Measurements from ENCODE around the gene MTCP1. TPM values are rescaled to one million over a fixed set of nuclear protein-coding genes. Genes with fewer than 3 reads are reported as not detected.

Gene MTCP1
- total and polyA plus RNA-seq, 9 of the 15 experiments (the other 6 are each of a cell fraction or from before 2014, with no cell fraction given) = 12.7 to 28.0 (median 22.9) TPM

DNA sequence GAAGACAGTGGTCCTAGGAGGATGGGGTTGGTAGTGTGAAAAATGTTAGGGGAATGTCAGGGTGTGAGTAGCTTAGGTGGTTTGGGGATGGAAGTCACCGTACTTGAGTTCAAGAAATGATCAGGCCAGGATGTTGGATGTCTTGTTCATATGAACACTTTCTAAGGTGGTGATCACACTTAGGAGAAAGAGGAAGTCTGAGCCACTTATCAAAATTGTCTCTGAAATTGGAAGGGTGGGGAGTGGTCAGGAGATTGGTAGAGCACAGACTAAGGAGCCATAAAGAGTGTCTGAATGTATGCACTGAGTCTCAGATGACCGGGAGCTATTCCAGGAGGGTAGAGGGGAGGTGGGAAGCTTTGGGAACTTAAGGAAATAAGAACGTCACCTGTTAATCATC lies 17.3 kb downstream of the MTCP1 start:
- H3K79me2 ChIP-seq (ENCODE audit: control insufficient read depth, insufficient read depth, low read length) = peaks cover 11% of the 10 kb centered on the region; the same call in 1 of the 3 replicates
- no peaks in the 10 kb centered on the region for H4K20me1 ChIP-seq (replicated peaks; ENCODE audit: control insufficient read depth, insufficient read depth, low read length)
- 63% methylated on average over 1 of the region's 3 CpGs for WGBS (ENCODE audit: insufficient coverage, low coverage, missing lambda C conversion rate)
- intact Hi-C loops (cut with micrococcal nuclease) (no loop called here), in situ Hi-C loops (cut with MboI) (no loop called here)
- FAIRE-seq (no peak), ATAC-seq (no peak), DNase-seq (ENCODE audit: extremely low read depth in 1 of 4, low spot score in 3 of 4) (no peak)
- H3K4me2 ChIP-seq (ENCODE audit: insufficient read depth, low read length) = no peak overlapping the region
- ChIA-PET POLR2A (no interaction called here), CTCF (ENCODE audit: low intra/inter-chr PET ratio) (no interaction called here)
- no TSS peak for BruUV-seq (replicated peaks)
- peaks cover 0 to 9% of the 10 kb centered on the region in 2 experiments; a peak in 3 of 5 replicates for H3K4me1 ChIP-seq (replicated peaks in 1 of 2; ENCODE audit: control insufficient read depth in 2 of 2, insufficient read depth in 2 of 2, low read length in 2 of 2)
- H3K36me3 ChIP-seq (ENCODE audit: control insufficient read depth, insufficient read depth, low read length) = peaks cover 46% of the 10 kb centered on the region; the same call in 2 of the 3 replicates
- H3K27me3 ChIP-seq (ENCODE audit: control insufficient read depth in 2 of 2, insufficient read depth in 2 of 2, low read length in 2 of 2) = no peaks in the 10 kb centered on the region
- H3K27ac ChIP-seq (ENCODE audit: extremely low read depth, low read depth, low read length) = no peak overlapping the region
- no peak overlapping the region for H3K4me3 ChIP-seq
- H3K9ac ChIP-seq (ENCODE audit: insufficient read depth in 1 of 2, low read depth in 2 of 2, low read length in 2 of 2) = no peak overlapping the region
- H3K9me3 ChIP-seq (replicated peaks; ENCODE audit: control insufficient read depth, insufficient read depth, low read depth, low read length) = no peaks in the 10 kb centered on the region
- TF ChIP-seq FOXJ3 (CRISPR knock-in tag; IDR thresholded peaks at IDR 0.05) = no peak
- TF ChIP-seq SPI1 (IDR thresholded peaks at IDR 0.05; ENCODE audit: borderline replicate concordance, low read depth, low read length) = peak; percentile 74
- H3K9me1 ChIP-seq (ENCODE audit: control insufficient read depth, insufficient read depth, low read length) = no peaks in the 10 kb centered on the region
- H2AFZ ChIP-seq (ENCODE audit: low read depth, low read length) = no peak overlapping the region

DNA sequence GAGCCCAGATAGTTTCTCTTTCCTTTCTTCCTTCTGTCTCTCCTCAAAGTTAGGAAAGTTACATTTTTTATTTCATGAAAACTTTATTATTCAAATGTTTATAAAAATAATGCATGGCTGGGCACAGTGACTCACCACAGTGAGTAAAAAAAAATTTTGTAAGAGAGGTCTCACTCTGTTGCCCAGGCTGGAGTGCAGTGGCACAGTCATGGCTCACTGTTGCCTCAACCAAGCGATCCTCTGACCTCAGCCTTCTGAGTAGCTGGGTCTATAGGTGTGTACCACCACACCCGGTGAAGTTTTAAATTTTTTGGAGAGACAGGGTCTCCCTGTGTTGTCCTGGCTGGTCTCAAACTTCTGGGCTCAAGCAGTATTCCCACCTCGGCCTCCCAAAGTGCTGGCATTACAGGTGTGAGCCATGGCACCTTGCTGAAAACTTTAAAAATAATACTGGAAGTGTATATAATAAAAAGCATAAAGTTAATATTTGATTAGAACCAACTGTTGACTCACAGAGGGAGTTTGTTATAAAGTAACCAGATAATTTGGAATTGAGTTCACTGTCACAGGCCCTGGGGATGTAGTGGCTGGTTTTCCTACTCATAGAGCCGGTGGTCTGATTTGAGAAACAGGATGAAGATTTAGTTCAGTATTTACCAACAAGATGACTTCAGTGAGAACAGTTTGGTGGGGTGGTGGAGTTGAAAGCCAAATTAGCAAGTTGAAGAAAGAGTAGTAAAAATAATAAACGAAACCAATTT lies 18.0 kb downstream of the MTCP1 start:
- CTCF ChIA-PET (ENCODE audit: low intra/inter-chr PET ratio) = no interaction called here
- no peak for DNase-seq (ENCODE audit: extremely low read depth in 1 of 4, low spot score in 3 of 4)
- POLR2A ChIA-PET = interaction anchor here (0.8 kb wide), 1 partner anchor 14 kb away, joined by 3 read pairs; no protein-coding TSS in a partner anchor
- Histone ChIP-seq H3K9ac (ENCODE audit: insufficient read depth in 1 of 2, low read depth in 2 of 2, low read length in 2 of 2) (no peak overlapping the region), H3K9me3 (replicated peaks; ENCODE audit: control insufficient read depth, insufficient read depth, low read depth, low read length) (no peaks in the 10 kb centered on the region), H4K20me1 (replicated peaks; ENCODE audit: control insufficient read depth, insufficient read depth, low read length) (no peaks in the 10 kb centered on the region), H3K79me2 (ENCODE audit: control insufficient read depth, insufficient read depth, low read length) (peaks cover 11% of the 10 kb centered on the region; the same call in 1 of the 3 replicates), H3K27ac (ENCODE audit: extremely low read depth, low read depth, low read length) (no peak overlapping the region), H3K4me1 (replicated peaks in 1 of 2; ENCODE audit: control insufficient read depth in 2 of 2, insufficient read depth in 2 of 2, low read length in 2 of 2) (peaks cover 0 to 14% of the 10 kb centered on the region in 2 experiments; a peak in 3 of 5 replicates), H2AFZ (ENCODE audit: low read depth, low read length) (no peak overlapping the region), H3K27me3 (ENCODE audit: control insufficient read depth in 2 of 2, insufficient read depth in 2 of 2, low read length in 2 of 2) (no peaks in the 10 kb centered on the region), H3K4me2 (ENCODE audit: insufficient read depth, low read length) (no peak overlapping the region), H3K4me3 (no peak overlapping the region), H3K36me3 (ENCODE audit: control insufficient read depth, insufficient read depth, low read length) (peaks cover 43% of the 10 kb centered on the region; the same call in 2 of the 3 replicates), H3K9me1 (ENCODE audit: control insufficient read depth, insufficient read depth, low read length) (no peaks in the 10 kb centered on the region)
- in situ Hi-C loops (cut with MboI) (no loop called here), intact Hi-C loops (cut with micrococcal nuclease) (no loop called here)
- no TSS peak for BruUV-seq (replicated peaks)
- FAIRE-seq = no peak
- WGBS (ENCODE audit: insufficient coverage, low coverage, missing lambda C conversion rate) = 69% methylated on average over 5 of the region's 5 CpGs
- no peak for TF ChIP-seq E2F3 (CRISPR knock-in tag; IDR thresholded peaks at IDR 0.05)
- TF ChIP-seq, protein P1, sequence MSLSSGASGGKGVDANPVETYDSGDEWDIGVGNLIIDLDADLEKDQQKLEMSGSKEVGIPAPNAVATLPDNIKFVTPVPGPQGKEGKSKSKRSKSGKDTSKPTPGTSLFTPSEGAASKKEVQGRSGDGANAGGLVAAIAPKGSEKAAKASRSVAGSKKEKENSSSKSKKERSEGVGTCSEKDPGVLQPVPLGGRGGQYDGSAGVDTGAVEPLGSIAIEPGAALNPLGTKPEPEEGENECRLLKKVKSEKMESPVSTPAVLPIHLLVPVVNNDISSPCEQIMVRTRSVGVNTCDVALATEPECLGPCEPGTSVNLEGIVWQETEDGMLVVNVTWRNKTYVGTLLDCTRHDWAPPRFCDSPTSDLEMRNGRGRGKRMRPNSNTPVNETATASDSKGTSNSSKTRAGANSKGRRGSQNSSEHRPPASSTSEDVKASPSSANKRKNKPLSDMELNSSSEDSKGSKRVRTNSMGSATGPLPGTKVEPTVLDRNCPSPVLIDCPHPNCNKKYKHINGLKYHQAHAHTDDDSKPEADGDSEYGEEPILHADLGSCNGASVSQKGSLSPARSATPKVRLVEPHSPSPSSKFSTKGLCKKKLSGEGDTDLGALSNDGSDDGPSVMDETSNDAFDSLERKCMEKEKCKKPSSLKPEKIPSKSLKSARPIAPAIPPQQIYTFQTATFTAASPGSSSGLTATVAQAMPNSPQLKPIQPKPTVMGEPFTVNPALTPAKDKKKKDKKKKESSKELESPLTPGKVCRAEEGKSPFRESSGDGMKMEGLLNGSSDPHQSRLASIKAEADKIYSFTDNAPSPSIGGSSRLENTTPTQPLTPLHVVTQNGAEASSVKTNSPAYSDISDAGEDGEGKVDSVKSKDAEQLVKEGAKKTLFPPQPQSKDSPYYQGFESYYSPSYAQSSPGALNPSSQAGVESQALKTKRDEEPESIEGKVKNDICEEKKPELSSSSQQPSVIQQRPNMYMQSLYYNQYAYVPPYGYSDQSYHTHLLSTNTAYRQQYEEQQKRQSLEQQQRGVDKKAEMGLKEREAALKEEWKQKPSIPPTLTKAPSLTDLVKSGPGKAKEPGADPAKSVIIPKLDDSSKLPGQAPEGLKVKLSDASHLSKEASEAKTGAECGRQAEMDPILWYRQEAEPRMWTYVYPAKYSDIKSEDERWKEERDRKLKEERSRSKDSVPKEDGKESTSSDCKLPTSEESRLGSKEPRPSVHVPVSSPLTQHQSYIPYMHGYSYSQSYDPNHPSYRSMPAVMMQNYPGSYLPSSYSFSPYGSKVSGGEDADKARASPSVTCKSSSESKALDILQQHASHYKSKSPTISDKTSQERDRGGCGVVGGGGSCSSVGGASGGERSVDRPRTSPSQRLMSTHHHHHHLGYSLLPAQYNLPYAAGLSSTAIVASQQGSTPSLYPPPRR (CRISPR knock-in tag; IDR thresholded peaks at IDR 0.05; ENCODE audit: borderline replicate concordance) = no peak
- TF ChIP-seq DIDO1 (tag; IDR thresholded peaks at IDR 0.05; ENCODE audit: low read depth) = no peak
- ATAC-seq = no peak
